Fibroblast of pulmonary artery (primary cell): ENCODE measurements around the gene SLC25A45.
"Not testable (repeated sequence)": the region's sequence is repeated elsewhere in the genome, so short reads cannot be mapped to it uniquely, and the experiment has no call there.

Experiments
- DNase-seq: peaks from one replicate; pipeline ENCODE4 v3.0.0-alpha.2; 2010; ENCODE audit warnings: low read depth
- H3K4me3 ChIP-seq: replicated peaks from 2 replicates; pipeline ENCODE4 v1.5.1; 2011; ENCODE audit warnings: low read depth, mild to moderate bottlenecking, control low read depth, low read length, moderate library complexity
- TF ChIP-seq, protein P1 (sequence below): IDR thresholded peaks from 2 replicates; pipeline ENCODE4 v1.5.1; 2011; ENCODE audit warnings: mild to moderate bottlenecking, control low read depth, low read length, inconsistent platforms; ENCODE audit errors: missing control alignments

Gene SLC25A45

DNA sequence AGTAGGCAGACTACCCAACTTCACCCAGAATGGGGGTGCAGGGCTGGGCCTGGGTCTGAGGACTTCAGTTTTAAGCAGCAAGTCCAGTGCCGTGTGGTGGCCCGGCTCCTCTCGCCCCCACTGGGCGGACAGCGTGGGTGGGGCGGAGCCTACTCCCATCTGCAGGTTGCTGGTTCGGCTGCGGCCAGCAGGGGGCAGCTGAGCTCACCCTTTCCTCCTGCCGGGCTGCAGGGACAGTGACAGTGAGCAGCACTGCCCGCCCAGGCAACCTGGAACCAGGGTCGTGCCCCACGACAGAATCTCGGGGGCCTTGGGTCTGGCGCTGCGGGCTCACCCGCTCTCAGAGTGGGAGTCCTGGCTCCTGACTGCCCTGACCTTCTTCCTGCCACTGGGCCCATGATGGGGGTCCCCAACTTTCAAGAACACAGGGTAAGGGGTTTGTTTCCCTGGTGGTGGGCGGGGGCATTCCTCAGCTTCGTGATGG lies 33.9 kb upstream of the SLC25A45 start:
- TF ChIP-seq, protein P1, sequence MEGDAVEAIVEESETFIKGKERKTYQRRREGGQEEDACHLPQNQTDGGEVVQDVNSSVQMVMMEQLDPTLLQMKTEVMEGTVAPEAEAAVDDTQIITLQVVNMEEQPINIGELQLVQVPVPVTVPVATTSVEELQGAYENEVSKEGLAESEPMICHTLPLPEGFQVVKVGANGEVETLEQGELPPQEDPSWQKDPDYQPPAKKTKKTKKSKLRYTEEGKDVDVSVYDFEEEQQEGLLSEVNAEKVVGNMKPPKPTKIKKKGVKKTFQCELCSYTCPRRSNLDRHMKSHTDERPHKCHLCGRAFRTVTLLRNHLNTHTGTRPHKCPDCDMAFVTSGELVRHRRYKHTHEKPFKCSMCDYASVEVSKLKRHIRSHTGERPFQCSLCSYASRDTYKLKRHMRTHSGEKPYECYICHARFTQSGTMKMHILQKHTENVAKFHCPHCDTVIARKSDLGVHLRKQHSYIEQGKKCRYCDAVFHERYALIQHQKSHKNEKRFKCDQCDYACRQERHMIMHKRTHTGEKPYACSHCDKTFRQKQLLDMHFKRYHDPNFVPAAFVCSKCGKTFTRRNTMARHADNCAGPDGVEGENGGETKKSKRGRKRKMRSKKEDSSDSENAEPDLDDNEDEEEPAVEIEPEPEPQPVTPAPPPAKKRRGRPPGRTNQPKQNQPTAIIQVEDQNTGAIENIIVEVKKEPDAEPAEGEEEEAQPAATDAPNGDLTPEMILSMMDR = peak; percentile 76
- H3K4me3 ChIP-seq = peak overlapping the region; percentile 40
- peak; percentile 79 for DNase-seq

DNA sequence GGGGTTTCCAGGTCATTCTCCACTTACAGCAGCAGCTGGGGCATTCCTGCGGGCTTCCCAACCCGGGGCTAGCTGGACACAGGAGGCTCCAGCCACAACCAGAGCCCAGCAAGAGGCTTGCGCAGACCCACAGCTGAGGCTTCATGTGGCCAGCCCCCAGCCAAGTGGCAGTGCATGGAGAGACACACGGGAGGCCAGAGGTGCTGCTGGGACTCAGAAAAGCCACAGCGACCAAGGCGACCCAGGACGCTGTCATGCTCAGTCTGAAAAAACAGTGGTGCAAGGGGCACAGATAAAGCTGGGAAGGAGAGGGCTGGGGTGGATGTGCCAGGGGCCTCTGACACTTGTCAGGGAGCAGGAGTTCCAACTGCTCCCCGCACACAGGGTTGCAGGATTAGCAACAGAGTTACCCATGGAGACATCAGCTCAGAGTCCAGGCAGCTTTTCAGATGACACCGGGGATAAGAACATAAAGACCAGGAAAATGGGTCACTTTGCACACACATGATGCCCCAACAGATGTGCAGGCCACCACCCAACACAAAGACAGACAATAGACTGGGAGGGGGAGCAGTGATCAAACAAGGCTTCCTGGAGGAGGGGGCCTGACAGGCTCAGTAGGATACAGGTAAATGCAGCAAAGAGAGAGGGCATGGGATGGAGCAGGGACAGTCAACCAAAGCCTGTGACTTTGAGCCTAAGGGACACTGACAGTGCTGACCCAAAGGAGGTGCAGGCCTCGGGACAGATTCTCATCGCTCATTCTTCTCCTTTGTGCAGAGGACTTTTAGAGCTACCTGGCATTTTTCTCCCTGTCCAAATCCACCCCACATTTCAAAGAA lies 33.3 kb upstream of the SLC25A45 start:
- TF ChIP-seq, protein P1 = no peak
- no peak for DNase-seq
- H3K4me3 ChIP-seq = peak overlapping the region; percentile 40

DNA sequence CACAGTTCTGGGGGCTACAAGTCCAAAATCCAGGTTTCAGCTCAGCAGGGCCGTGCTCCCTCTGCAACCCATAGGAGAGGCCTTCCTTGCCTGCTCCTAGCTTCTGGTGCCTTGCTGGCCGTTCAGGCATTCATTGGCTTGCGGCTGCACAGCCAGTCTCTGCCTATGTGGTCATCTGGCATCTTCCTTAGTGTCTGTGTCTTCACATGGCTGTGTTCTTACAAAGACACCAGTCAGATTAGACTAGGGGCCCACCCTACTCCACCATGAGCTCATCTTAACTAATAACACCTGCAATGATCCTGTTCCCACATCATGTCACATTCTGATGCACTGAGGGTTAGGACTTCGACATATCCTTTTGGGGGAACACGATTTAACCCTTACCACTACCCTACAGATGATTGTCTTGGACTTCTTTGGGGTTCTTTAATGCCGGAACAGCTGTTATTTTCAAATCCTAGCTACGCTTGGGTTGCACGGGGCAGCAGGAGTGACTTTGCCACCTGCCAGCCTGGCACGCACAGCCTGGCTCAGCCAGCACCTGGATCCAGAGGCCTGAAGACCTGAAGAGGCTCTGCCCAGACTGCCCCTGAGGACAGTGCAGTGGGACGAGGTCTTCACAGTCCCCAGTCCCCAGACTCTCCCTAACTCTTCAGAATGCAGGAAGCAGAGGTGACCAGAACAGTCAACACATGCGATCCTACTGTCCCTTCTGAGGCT lies 32.5 kb upstream of the SLC25A45 start:
- H3K4me3 ChIP-seq = no peak overlapping the region
- TF ChIP-seq, protein P1 = no peak
- DNase-seq = no peak

DNA sequence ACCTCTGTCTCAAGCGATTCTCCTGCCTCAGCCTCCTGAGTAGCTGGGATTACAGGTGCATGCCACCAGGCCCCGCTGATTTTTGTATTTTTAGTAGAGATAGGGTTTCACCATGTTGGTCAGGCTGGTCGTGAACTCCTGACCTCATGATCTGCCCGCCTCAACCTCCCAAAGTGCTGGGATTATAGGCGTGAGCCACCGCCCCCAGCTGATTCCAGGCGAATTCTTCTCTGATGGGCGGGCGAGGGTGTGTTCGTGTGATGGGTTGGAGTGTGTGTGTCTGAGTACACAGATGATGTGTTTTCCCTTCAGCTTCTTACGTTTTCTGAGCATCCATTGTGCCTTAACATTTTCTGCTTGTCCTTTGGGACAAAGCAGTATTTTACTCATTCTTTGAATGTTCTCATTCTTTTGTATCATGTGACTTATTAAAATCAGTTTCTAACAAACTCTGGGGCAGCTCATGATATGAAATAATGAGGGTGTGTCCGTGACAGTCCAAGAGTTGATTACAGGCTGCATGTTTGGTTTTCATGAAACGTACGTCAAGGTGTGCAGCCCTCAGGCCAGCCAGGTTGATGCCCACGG lies 30.7 kb upstream of the SLC25A45 start:
- not testable (repeated sequence) for H3K4me3 ChIP-seq, DNase-seq

DNA sequence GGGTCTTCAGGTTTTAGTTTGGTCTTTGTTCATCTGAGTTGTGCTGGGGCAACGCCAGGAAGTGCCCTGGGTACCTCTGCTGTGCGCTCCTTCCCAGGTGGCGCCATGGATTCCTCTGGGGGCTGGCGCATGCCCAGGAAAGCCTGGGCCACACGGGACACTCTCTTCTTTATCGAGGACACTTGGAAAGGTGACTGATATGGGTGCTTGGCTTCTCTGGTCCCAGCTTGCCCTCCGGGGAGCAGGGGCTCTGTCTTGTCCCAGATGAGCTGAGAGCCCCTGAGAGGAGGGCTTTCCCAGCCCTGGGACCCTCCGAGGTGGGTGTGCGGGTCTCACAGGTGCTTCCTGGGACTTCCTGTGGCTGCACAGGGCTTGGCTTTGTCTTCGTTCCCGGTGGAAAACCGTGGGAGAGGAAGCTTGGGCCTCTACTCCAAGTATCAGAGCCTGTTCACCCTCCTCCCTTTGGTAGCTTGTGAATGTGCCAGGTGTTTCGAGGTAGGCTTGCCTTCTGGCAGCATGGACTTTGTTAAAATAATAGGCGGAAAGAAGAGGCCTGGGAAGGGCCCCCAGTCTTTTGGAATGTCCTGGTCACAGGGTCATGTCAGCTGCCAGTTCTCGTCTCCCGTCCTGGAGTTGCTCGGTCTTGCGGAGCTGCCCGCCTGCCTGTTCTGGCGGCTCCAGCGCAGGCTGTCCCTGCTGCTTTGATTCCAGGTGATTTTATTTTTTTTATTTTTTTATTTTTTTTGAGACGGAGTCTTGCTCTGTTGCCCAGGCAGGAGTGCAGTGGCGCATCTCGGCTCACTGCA lies 30.0 kb upstream of the SLC25A45 start:
- H3K4me3 ChIP-seq = no peak overlapping the region
- DNase-seq = no peak
- TF ChIP-seq, protein P1 = no peak

DNA sequence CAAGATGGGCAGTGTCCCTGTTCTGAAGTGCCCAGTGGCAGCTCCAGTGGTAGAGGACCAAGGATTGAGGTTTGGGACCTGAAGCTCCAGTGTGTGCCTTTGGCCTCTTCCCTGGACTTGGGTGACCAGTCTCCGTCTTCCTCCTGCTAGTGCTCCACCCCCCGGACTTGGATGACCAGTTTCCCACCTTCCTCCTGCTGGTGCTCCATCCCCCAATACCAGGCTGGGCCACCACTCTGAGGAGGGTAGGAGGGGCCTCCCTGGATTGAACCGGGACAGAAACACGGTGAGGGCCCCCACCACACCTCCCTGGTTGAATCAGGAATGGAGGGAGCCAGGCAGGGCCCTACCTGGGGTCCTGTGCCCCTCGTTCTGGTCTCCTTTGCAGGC lies 29.2 kb upstream of the SLC25A45 start:
- TF ChIP-seq, protein P1 = no peak
- no peak overlapping the region for H3K4me3 ChIP-seq
- no peak for DNase-seq
